Muscle layer of duodenum (tissue), 2 donors: ENCODE measurements around the gene NGEF.

Experiments used
- H3K27ac ChIP-seq: one replicate; pipeline ENCODE4 v1.7.0; 2013; ENCODE audit warnings: mild to moderate bottlenecking, low read length
- H3K27me3 ChIP-seq: one replicate; pipeline ENCODE4 v1.7.0; 2013; ENCODE audit warnings: low read depth, mild to moderate bottlenecking, control low read depth, low read length
- H3K36me3 ChIP-seq, 2 donors: one replicate each; pipeline ENCODE4 v1.7.0; 2013; ENCODE audit warnings: low read length in 2 of 2, control low read depth in 1 of 2, mild to moderate bottlenecking in 1 of 2; ENCODE audit not compliant: insufficient read depth in 2 of 2, control insufficient read depth in 1 of 2
- H3K4me1 ChIP-seq, 2 donors: one replicate each; pipeline ENCODE4 v1.7.0; 2013; ENCODE audit warnings: low read length in 2 of 2, mild to moderate bottlenecking in 2 of 2, control low read depth in 1 of 2, moderate library complexity in 1 of 2; ENCODE audit not compliant: insufficient read depth in 2 of 2, control insufficient read depth in 1 of 2
- H3K4me3 ChIP-seq, 2 donors: one replicate each; pipeline ENCODE4 v1.7.0; 2013; ENCODE audit warnings: low read length in 2 of 2, low read depth in 1 of 2, mild to moderate bottlenecking in 1 of 2
- H3K9me3 ChIP-seq, 2 donors: one replicate each; pipeline ENCODE4 v1.7.0; 2013; ENCODE audit warnings: low read length in 2 of 2, control low read depth in 1 of 2, mild to moderate bottlenecking in 1 of 2; ENCODE audit not compliant: control insufficient read depth in 1 of 2
- donor health status: healthy.

Gene NGEF

GRCh38 chr2:232875256-232876121, 137.6 kb downstream of the NGEF start:
- no peaks in the 10 kb centered on the region for H3K9me3 ChIP-seq
- H3K4me1 ChIP-seq, result peaks cover 7 to 13% of the 10 kb centered on the region in 2 donors
- no peaks in the 10 kb centered on the region for H3K36me3 ChIP-seq
- H3K4me3 ChIP-seq, result peak overlapping the region; percentile 27 to 33
- H3K27ac ChIP-seq, result no peak overlapping the region
- peaks cover 5% of the 10 kb centered on the region for H3K27me3 ChIP-seq

GRCh38 chr2:232874677-232875223, 138.3 kb downstream of the NGEF start:
- H3K27me3 ChIP-seq, result peaks cover 5% of the 10 kb centered on the region
- H3K4me3 ChIP-seq, result no peak overlapping the region
- no peaks in the 10 kb centered on the region for H3K9me3 ChIP-seq
- H3K4me1 ChIP-seq, result peaks cover 7 to 13% of the 10 kb centered on the region in 2 donors
- peak overlapping the region; percentile 51 for H3K27ac ChIP-seq
- H3K36me3 ChIP-seq, result no peaks in the 10 kb centered on the region

GRCh38 chr2:232873909-232874641, 139.0 kb downstream of the NGEF start:
- peak overlapping the region; percentile 69 for H3K27ac ChIP-seq
- H3K27me3 ChIP-seq, result peaks cover 5% of the 10 kb centered on the region
- H3K9me3 ChIP-seq, result no peaks in the 10 kb centered on the region
- H3K4me3 ChIP-seq, result no peak overlapping the region
- H3K4me1 ChIP-seq, result peaks cover 7 to 13% of the 10 kb centered on the region in 2 donors
- H3K36me3 ChIP-seq, result no peaks in the 10 kb centered on the region

- Histone ChIP-seq H3K4me3 (no peak overlapping the region), H3K36me3 (no peaks in the 10 kb centered on the region), H3K9me3 (no peaks in the 10 kb centered on the region), H3K27ac (peak overlapping the region; percentile 69), H3K4me1 (peaks cover 7 to 13% of the 10 kb centered on the region in 2 donors), H3K27me3 (peaks cover 5% of the 10 kb centered on the region)
Observed at GRCh38 chr2:232873292-232873908, 139.7 kb downstream of the NGEF start.

GRCh38 chr2:232872826-232873225, 140.2 kb downstream of the NGEF start:
- Histone ChIP-seq H3K27ac (no peak overlapping the region), H3K36me3 (no peaks in the 10 kb centered on the region), H3K9me3 (no peaks in the 10 kb centered on the region), H3K4me3 (no peak overlapping the region), H3K27me3 (peaks cover 5% of the 10 kb centered on the region), H3K4me1 (peaks cover 7 to 13% of the 10 kb centered on the region in 2 donors)

- no peaks in the 10 kb centered on the region for H3K9me3 ChIP-seq
- peaks cover 7 to 12% of the 10 kb centered on the region in 2 donors for H3K4me1 ChIP-seq
- H3K36me3 ChIP-seq, result no peaks in the 10 kb centered on the region
- H3K27me3 ChIP-seq, result peaks cover 5% of the 10 kb centered on the region
- H3K27ac ChIP-seq, result no peak overlapping the region
- H3K4me3 ChIP-seq, result no peak overlapping the region
Observed at GRCh38 chr2:232871835-232872736, 141.0 kb downstream of the NGEF start.

- Histone ChIP-seq H3K36me3 (no peaks in the 10 kb centered on the region), H3K4me1 (peaks cover 6 to 7% of the 10 kb centered on the region in 2 donors), H3K27me3 (peaks cover 5% of the 10 kb centered on the region), H3K27ac (no peak overlapping the region), H3K4me3 (no peak overlapping the region), H3K9me3 (no peaks in the 10 kb centered on the region)
Observed at GRCh38 chr2:232871418-232871834, 141.6 kb downstream of the NGEF start.

GRCh38 chr2:232870766-232871371, 142.2 kb downstream of the NGEF start:
- no peaks in the 10 kb centered on the region for H3K36me3 ChIP-seq
- no peak overlapping the region for H3K27ac ChIP-seq
- H3K27me3 ChIP-seq, result peaks cover 5% of the 10 kb centered on the region
- no peak overlapping the region for H3K4me3 ChIP-seq
- no peaks in the 10 kb centered on the region for H3K9me3 ChIP-seq
- H3K4me1 ChIP-seq, result peaks cover 4 to 7% of the 10 kb centered on the region in 2 donors

GRCh38 chr2:232870018-232870765, 142.9 kb downstream of the NGEF start, which contains the start of gene SNORC:
Gene SNORC, plus strand, starts transcription at chr2:232870264. Its CDS starts 78 bp downstream, at chr2:232870342.
- Histone ChIP-seq H3K9me3 (no peaks in the 10 kb centered on the region), H3K36me3 (no peaks in the 10 kb centered on the region), H3K4me1 (peaks cover 0 to 7% of the 10 kb centered on the region in 2 donors), H3K4me3 (no peak within 1 kb of the TSS), H3K27ac (no peak within 1 kb of the TSS), H3K27me3 (no peaks in the 10 kb centered on the region)
